Stimulated activated CD4-positive, alpha-beta T cell treated with anti-CD3 and anti-CD28 coated beads, Interleukin-1b, Interleukin-23, amount 100 ng/mL, for 1 hour (primary cell): ENCODE measurements around the gene HCFC1R1.
A peak's percentile ranks its signal among the peaks of the same experiment; 100 is the strongest.

Source experiments
- DNase-seq, 2 donors: peaks; one replicate each; pipeline ENCODE4 v3.0.0-alpha.2; 2020; ENCODE audit warnings: low read depth in 2 of 2

Gene HCFC1R1

GRCh38 chr16:3020247-3020603 is 3.5 kb downstream of the HCFC1R1 start, which contains the start of gene TNFRSF12A:
Gene TNFRSF12A (plus strand): TSS chr16:3020368. CDS start chr16:3020398, 30 bp downstream.
- DNase-seq, result no peak

DNA sequence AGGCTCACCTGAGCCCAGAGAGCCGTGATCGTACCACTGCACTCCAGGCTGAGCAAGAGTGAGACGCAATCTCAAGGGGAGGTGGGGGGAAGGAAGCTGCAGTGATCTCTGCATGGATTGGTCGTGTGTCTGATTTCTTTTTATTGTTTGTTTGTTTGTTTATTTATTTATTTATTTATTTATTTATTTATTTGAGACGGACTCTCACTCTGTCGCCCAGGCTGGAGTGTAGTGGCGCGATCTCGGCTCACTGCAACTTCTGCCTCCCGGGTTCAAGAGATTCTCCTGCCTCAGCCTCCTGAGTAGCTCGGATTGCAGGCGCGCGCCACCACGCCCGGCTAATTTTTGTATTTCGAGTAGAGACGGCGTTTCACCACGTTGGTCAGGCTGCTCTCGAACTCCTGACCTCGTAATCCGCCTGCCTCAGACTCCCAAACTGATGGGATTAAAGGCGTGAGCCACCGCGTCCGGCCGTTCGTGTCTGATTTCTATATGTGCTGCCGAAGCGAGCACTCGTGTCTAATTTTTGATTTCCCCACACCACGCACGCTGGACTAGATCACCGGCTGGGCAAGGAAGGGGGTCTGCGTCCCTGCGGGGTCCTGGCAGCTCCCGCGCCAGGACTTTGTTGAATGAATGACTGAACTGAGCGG is 4.0 kb downstream of the HCFC1R1 start:
- no peak for DNase-seq

GRCh38 chr16:3017794-3018506 is 5.8 kb downstream of the HCFC1R1 start, which contains the start of gene CLDN6:
Gene CLDN6 (minus strand): TSS chr16:3018183. CDS start chr16:3016021, 2,162 bp downstream.
- DNase-seq, result no peak

DNA sequence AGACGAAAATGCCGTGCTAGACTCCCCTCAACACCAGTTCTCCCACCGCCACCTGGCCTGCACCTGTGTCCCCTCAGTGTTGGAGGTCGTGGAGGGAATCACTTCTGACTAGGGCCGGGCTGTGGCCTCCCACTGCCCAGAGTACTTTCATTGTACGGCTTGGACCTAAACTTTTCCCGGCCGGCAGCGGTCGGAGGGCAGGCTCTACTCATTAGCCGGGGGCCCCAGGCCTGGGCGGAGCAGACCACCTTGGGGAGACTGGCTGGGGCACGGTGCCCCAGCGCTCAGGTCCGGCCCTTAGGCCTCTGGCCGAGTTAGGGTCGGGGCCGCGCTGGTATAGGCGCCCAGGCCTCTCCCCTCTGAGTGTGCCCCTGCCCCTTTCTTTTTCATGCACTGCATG is 6.4 kb downstream of the HCFC1R1 start:
- no peak for DNase-seq

DNA sequence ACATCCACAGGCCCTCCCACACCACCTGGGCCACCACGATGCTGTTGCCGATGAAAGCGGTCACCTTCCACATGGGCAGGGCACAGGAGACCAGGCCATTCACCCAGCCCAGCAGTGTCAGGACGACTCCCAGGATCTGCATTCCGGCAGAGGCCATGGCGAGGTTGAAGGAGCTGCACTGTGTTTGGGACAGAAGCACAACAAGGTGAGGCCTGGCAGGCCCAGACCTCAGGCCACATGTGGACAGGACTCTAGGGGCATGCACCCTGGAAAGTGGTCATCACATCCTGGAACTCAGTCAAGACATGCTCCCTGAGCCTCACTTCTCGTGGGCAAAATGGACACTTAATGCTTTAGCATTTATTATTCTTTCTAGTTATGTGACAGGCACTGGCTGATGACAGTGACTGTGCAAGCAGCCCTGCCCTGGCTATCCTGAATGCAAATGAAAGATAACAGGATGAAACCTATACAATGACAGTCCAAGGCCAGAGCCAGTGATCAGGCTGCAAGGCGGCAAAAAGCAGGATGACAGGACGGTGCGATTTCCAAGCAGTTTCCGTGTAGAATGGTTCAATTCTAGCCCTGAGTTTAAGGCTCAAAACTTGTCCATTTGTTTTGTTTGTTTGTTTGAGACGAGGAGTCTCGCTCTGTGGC is 7.7 kb downstream of the HCFC1R1 start:
- DNase-seq, result no peak

DNA sequence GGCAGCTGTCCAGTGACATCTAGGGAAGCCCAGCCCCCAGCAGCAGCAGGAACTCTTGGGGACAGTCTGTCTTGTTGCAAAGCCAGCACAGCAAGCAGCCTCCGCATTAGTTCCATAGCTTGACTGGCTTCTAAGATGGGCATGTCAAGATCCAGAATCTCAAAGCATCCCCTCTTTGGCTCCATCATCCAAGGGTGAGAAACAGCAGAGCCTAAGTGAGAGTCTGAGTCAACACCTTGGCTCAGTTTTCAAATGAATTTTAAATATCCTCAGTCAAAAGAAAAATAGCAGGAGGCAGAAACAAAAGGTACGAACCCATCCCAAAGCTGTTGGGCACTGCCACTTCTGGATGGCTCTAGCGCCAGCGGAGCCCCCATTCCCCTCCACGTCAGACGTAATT is 8.8 kb downstream of the HCFC1R1 start:
- DNase-seq, result no peak

DNA sequence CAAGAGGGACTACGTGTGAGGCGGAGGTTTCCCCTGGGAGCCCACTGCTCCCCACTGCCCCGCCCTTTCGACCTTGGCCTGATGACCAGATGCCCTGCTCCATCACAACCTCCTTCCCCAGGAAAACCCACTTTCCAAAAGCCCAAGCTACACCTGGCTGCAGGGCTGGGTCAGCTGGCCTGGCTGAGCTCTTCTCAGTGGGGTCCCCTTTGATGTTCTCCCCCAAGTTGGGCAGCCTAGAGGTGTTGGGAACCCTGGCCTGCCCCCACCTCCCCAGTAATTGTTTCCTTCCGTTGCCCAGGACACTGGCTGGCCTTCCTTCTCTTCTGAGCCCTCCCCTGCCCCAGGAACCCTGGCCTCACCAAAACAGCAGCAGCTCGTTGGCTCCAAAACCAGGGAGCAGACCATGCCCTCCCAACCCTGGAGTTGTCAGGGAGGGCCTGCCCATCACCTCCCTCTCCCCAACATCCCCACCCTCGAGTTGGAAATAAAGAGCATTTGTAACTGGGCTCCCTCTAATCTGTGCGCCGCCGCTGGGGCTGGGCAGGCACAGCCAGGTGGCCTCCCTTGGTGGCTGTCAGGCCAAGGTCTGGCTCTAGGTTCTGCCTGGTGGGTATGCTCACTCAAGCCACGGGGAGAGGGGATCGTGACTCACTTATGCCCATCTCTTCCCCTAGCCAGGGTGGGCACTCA is 9.6 kb downstream of the HCFC1R1 start:
- DNase-seq, result no peak

- DNase-seq, result no peak
These were observed 10.2 kb downstream of the HCFC1R1 start for GRCh38 chr16:3013491-3013951.

GRCh38 chr16:3012828-3013420 is 10.8 kb downstream of the HCFC1R1 start, which contains the start of gene CLDN9:
Gene CLDN9 (plus strand): TSS chr16:3012923. CDS start chr16:3013363, 440 bp downstream.
- no peak for DNase-seq

- no peak for DNase-seq
These were observed 11.5 kb downstream of the HCFC1R1 start for GRCh38 chr16:3012246-3012645.

DNA sequence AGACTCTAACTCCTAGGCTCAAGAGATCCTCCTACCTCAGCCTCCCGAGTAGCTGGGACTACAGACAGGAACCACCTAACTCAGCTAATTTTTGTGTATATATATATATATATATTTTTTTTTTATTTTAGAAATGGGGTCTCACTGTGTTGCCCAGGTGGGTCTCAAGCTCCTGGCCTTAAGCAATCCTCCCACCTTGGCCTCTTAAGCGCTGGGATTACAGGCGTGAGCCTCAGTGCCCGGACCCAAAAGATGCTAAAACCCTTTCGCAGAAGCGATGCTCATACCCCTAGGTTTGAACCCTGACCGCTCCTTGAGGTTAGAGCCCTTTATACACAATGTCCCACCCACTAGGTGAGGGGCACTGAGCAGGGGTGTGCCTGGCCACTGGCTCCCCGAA is 13.2 kb downstream of the HCFC1R1 start:
- DNase-seq, result no peak

DNA sequence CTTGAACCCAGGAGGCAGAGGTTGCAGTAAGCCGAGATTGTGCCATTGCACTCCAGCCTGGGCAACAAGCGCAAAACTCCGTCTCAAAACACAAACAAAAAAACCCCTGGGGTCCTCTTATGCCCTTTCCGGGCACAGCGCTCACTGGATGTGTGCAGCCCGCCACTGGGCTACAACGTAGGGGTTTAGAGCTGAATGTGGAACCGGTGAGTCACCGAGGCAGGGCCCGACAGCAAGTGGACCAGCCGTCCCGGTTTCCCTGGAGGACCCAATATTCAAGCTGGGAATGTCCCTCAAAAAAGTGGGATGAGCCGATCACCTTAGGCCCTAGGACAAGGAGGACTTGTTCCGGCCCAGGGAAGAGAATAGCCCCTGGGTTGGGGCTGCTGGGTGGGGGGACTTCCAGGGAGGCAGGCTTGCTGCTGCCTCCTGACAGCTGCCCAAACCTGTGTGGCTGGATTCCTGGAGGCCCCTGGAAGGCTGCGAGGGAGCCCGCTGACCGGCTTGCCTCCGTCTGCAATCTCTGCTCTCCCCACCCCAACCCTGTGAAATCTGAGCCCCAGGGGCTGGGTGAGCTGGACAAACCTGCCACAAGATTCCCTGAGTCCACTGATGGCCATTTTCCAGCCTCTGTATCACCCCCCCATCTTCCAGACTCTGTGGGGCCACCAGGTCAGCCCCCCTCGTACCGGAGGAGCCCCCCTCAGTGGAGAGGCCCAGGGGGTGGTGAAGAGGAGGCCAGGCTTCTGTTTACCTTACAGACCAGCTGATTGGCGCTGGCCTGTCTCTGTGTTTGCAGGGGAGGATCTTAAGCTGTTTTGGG is 14.0 kb downstream of the HCFC1R1 start:
- DNase-seq, result no peak

DNA sequence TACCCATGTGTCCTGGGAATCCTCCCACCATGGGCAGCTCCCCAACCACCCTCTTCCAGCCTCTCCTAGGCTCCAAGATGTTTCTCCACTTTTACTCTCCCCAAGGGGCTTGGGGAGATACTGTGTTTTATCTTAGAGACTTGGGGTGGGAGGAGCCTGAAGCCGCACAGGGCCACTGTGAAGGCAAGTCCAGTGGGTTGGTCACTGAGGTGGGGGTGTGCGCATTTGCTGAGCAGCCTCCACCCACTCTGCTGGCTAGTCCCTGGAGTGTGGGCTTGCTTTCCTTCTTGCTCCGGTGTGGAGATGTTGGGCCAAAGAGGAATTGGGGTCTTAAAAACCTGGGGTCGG is 15.1 kb downstream of the HCFC1R1 start:
- DNase-seq, result no peak

DNA sequence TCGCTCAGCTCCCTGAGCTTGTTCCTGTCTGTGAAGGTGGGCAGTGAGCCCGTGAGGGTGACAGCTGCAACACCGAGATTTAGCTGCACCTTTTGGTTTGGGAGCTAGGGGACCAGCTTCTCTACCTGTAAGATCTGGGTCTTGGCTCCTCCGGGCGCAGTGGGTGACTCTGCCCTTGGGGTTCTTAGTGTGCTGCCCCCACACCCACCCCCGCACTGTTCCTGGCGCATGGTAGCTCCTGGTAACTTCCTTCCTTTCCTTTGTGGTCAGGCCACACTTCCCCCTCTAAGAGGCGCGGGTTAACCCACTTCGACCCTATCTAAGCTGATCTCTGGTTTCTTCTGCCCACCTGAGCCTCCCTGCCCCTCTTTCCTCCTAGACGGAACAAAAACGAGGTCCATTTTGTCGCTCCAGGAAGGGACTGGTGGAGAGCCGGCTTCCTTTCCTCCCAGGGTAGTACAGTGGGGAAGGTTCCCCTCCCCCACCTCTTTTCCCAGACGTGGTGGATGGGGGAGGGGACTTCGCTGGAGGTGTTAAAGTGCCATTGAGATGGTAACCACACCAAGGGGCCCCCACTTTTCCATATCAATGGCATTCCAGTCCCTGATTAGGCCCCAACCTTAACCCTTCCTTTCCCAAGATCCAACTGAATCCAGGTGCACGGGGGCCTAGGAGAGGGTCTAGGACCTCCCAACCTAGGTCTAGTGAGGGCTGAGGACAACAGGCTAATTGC is 15.6 kb downstream of the HCFC1R1 start:
- no peak for DNase-seq

DNA sequence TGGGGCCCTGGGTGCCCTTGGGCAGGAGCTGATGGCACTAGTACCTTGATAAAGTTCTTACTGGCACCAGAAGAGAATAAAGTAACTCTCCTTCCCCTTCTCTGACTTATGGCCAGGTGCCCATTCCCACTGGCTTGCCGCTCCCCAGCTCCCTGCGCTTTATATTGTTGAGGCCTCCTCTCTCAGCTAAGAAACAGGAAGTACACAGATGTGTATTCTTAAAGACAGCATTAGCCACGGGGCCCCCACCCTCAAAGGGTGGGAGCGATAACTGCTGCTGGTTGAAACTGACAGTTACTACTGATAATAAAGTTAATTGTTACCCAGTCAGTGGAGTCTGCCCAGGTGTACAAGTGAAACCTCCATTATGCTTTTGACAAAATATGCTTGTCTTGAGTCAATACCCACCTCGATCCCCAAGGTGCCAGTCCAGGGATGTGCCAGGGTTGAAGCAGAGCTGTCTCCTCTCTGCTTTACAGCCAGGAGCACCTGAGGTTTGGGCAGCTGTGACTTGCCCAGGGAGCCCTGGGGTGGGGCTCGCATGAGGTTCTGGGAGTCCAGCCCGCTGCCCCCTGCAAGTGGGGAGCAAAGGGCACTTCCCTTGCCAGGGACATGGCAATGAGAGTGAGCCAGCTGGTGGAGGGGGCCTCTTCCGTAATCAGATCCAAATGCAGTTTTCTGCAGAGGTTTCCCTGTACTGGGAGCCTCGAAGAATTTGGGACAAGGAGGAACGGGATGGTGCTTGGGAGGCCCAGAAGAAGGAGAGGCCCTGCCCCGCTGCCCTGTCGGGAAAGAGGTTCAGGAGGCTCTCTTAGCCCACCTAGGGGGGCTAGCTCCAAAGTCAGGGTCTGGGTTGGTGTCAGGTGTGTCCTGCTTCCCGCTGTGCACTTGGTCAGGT is 16.4 kb downstream of the HCFC1R1 start:
- no peak for DNase-seq

GRCh38 chr16:3004781-3005284 is 18.9 kb downstream of the HCFC1R1 start:
- DNase-seq, result no peak

GRCh38 chr16:3004319-3004718 is 19.4 kb downstream of the HCFC1R1 start:
- DNase-seq, result no peak

- DNase-seq, result peak; percentile 85 to 93
These were observed 20.0 kb downstream of the HCFC1R1 start for GRCh38 chr16:3003582-3004270.
